ENCODE data around the gene MKLN1.

DNA sequence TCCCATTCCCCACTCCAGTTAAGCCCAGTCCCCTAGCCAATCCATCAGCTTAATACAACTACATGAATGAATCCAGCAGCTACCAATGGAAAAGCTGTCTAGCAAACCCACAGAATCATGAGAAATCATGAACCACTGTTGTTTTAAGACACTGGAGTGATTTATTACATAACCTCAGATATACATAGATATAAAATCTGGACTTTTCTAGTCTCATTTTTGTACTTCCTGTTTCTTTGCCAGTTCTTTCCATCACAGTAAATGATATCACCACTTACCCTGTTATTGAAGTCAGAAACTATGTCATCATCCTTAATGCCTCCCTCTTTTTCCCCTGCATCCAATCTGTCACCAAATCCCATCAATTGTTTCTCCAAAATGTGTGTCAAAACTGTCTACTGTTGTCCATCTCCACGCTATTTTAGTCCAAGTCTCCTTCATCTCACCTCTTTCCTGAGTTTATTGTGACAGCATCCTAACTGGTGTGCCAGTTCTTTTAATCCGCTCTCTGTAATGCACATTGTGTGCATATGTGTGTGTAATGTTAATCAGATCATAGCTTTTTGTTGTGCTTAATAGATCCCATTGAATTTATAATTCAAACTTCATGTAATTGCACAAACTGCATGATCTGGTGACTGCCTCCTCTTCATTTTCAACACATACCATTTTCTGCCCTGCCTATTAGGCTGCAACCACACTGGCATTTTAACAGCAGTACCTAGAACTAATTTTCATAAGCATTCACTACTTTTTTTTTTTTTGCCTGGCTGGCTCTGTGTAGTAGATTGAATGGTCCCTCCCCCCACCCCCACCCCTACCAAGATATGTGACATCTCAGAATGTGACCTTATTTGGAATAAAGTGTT is 56.0 kb downstream of the MKLN1 start:
- TF ChIP-seq POLR2A (IDR thresholded peaks at IDR 0.05): no peak
- TF ChIP-seq CTCF (IDR thresholded peaks at IDR 0.05): no peak
